Measurements from ENCODE around the gene CAPZA2. TPM values are rescaled to one million over a fixed set of nuclear protein-coding genes. Genes with fewer than 3 reads are reported as not detected.

CAPZA2 gene
- total RNA-seq, 1 donor from 2014 or later: 210 TPM

DNA sequence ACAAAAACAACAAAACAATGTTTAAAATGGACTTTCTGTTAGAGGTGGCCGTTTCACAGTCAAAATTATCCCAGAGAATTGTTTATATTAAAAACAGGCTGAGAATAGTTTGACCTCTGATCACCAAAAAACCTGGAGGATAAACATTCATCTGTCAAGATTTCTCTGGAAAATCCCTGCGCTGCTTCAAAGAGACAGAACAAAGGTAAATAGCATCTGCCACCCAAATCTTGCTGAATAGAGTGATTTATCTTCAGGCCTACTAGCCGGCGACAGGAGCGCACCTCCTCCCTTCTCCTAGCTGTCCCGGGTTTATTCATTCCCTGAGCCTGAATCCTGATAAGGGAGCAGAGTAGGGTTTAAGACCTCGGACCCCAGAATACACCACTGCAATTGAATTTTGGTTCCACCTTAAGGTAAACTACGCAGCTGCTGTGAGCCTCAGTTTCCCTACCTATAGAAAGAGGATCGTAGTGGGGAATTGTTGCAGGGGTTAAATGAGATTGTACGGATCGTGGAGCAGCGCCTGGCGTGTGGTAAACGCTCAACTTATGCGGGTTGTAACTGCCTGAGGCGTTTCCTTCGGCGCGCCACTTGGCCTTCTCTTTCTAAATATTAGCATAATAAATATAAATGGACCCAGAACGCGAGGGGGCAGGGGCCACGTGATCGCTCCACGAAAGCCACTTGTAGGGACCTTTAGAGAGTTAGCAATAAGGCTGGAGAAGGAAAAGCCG, 90.4 kb downstream of the CAPZA2 start:
- Histone ChIP-seq H3K9me3 (ENCODE audit: low read depth) (no peaks in the 10 kb centered on the region), H2AFZ (replicated peaks) (peak overlapping the region; percentile 95), H3F3A (ENCODE audit: low read depth) (peaks cover 18% of the 10 kb centered on the region), H3K4me3 (peak overlapping the region; percentile 96), H3K27ac (peak overlapping the region; percentile 56), H3K4me1 (peaks cover 13% of the 10 kb centered on the region), H3K36me3 (no peaks in the 10 kb centered on the region), H3K27me3 (no peaks in the 10 kb centered on the region), H3K9ac (no peak overlapping the region), H4K20me1 (ENCODE audit: low read depth) (no peaks in the 10 kb centered on the region), H3K4me2 (peak overlapping the region; percentile 90), H3K79me2 (ENCODE audit: low read depth) (no peaks in the 10 kb centered on the region)
- Mint-ChIP-seq H3K4me3 (peak overlapping the region; percentile 86), H3K9me3 (no peaks in the 10 kb centered on the region), H3K27ac (peak overlapping the region; percentile 40), H3K36me3 (no peaks in the 10 kb centered on the region), H3K4me1 (peaks cover 22% of the 10 kb centered on the region), H3K27me3 (ENCODE audit: insufficient read depth, low read depth) (no peaks in the 10 kb centered on the region)
- peak; percentile 53 for DNase-seq (ENCODE audit: low spot score)
- peak; percentile 31 for TF ChIP-seq EZH2 (IDR thresholded peaks at IDR 0.05)
- TF ChIP-seq, protein P1, sequence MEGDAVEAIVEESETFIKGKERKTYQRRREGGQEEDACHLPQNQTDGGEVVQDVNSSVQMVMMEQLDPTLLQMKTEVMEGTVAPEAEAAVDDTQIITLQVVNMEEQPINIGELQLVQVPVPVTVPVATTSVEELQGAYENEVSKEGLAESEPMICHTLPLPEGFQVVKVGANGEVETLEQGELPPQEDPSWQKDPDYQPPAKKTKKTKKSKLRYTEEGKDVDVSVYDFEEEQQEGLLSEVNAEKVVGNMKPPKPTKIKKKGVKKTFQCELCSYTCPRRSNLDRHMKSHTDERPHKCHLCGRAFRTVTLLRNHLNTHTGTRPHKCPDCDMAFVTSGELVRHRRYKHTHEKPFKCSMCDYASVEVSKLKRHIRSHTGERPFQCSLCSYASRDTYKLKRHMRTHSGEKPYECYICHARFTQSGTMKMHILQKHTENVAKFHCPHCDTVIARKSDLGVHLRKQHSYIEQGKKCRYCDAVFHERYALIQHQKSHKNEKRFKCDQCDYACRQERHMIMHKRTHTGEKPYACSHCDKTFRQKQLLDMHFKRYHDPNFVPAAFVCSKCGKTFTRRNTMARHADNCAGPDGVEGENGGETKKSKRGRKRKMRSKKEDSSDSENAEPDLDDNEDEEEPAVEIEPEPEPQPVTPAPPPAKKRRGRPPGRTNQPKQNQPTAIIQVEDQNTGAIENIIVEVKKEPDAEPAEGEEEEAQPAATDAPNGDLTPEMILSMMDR (IDR thresholded peaks at IDR 0.05): no peak
- no peak for TF ChIP-seq EZH2phosphoT487 (IDR thresholded peaks at IDR 0.05)

DNA sequence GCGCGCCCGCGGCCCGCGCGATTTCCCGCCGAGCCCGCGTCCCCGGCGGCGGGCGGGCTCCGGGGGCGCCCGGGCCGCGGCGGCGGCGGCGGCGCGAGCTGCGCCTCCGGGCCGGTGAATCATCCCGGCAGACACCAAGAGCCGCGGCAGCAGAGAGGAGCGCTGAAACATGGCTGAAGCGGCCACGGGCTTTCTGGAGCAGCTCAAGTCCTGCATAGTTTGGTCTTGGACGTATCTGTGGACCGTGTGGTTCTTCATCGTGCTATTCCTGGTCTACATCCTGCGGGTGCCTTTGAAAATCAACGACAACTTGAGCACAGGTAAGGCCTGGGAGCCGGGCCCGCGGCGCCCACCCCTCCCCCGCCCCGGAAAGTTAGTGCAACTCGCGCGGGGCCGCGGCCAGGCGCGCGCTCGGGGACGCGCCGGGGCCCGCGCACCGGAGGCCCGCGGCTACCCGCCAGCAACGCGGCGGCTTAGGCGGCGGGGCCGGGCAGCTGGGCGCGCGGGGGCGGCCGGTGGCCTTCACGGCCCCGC, 91.1 kb downstream of the CAPZA2 start, which contains the start of gene ST7:
Gene ST7 (plus strand): TSS at position 130 of the 534 bp plus-strand sequence. CDS start 40 bp downstream, at position 170.
- Histone ChIP-seq H3F3A (ENCODE audit: low read depth) (peaks cover 18% of the 10 kb centered on the region), H3K4me2 (peak within 1 kb of the TSS; percentile 90), H4K20me1 (ENCODE audit: low read depth) (no peaks in the 10 kb centered on the region), H3K4me3 (peak within 1 kb of the TSS; percentile 96), H3K36me3 (no peaks in the 10 kb centered on the region), H2AFZ (replicated peaks) (peak within 1 kb of the TSS; percentile 95), H3K4me1 (peaks cover 13% of the 10 kb centered on the region), H3K79me2 (ENCODE audit: low read depth) (no peaks in the 10 kb centered on the region), H3K9me3 (ENCODE audit: low read depth) (no peaks in the 10 kb centered on the region), H3K27me3 (no peaks in the 10 kb centered on the region), H3K9ac (peak within 1 kb of the TSS; percentile 67), H3K27ac (peak within 1 kb of the TSS; percentile 79)
- no peaks in the 10 kb centered on the region for H3K9me3 Mint-ChIP-seq
- TF ChIP-seq, protein P1 (IDR thresholded peaks at IDR 0.05): no peak
- TF ChIP-seq EZH2phosphoT487 (IDR thresholded peaks at IDR 0.05): no peak
- peak; percentile 12 for TF ChIP-seq EZH2 (IDR thresholded peaks at IDR 0.05)
- peak within 1 kb of the TSS; percentile 99 for H3K4me3 Mint-ChIP-seq
- peak; percentile 81 for DNase-seq (ENCODE audit: low spot score)
- H3K4me1 Mint-ChIP-seq: peaks cover 22% of the 10 kb centered on the region
- no peaks in the 10 kb centered on the region for H3K36me3 Mint-ChIP-seq
- no peaks in the 10 kb centered on the region for H3K27me3 Mint-ChIP-seq (ENCODE audit: insufficient read depth, low read depth)
- H3K27ac Mint-ChIP-seq: peak within 1 kb of the TSS; percentile 99

DNA sequence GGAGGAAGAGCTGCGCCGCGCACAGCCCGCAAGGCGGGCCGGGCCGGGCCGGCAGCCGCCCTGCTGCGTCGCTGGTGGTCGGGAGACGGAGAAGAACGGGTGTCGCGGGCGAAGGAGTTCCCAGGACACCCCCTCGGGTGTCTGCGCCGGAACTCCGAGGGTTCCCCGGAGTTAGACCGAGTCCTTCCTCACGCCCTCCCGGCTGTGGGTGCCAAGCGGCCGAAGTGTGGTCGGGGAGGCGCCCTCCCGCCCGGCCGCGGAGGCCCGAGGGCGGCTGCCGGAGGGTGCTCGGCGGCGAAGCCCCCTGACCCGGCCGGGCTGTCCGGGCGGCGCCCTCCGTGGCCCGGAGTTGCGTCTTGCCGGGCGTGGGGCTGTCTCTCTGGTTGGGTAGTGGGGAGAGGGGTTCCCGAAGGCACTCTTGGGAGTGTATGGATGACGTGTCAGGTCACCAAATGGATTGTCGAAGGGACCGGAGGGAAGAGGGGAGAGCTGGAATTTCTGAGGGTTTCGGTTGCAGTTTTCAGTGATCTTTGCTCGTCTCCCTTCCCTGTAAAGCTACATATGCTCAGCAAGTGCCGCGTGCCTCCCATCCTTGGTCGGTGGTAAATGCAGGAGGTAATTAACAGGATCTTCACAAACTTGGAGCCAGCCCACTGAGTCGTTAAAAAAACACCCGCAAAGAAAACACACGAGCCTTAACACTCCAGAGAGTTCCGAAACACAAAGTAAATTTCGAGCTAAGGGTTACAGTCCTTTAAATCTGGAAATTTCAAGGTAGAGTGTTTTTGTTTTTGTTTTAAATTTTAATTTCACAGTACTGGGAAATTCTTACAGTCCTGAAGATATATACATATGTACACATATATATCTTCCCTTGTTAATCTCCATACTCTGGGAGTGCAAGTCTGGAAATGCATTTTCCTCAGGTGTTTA, 91.8 kb downstream of the CAPZA2 start:
- Histone ChIP-seq H3K4me1 (peaks cover 13% of the 10 kb centered on the region), H3K27ac (peak overlapping the region; percentile 79), H3K4me3 (peak overlapping the region; percentile 96), H3K27me3 (no peaks in the 10 kb centered on the region), H3K9me3 (ENCODE audit: low read depth) (no peaks in the 10 kb centered on the region), H2AFZ (replicated peaks) (peak overlapping the region; percentile 95), H3K9ac (peak overlapping the region; percentile 67), H4K20me1 (ENCODE audit: low read depth) (no peaks in the 10 kb centered on the region), H3K36me3 (no peaks in the 10 kb centered on the region), H3K4me2 (peak overlapping the region; percentile 87), H3F3A (ENCODE audit: low read depth) (peaks cover 18% of the 10 kb centered on the region), H3K79me2 (ENCODE audit: low read depth) (no peaks in the 10 kb centered on the region)
- Mint-ChIP-seq H3K4me1 (peaks cover 22% of the 10 kb centered on the region), H3K9me3 (no peaks in the 10 kb centered on the region), H3K27me3 (ENCODE audit: insufficient read depth, low read depth) (no peaks in the 10 kb centered on the region), H3K4me3 (peak overlapping the region; percentile 99), H3K36me3 (no peaks in the 10 kb centered on the region), H3K27ac (peak overlapping the region; percentile 99)
- peak; percentile 80 for DNase-seq (ENCODE audit: low spot score)
- no peak for TF ChIP-seq EZH2 (IDR thresholded peaks at IDR 0.05)
- no peak for TF ChIP-seq EZH2phosphoT487 (IDR thresholded peaks at IDR 0.05)
- TF ChIP-seq, protein P1 (IDR thresholded peaks at IDR 0.05): no peak
